HG02870 (cell line): ENCODE data around the gene ASAP3.
"Not testable (repeated sequence)": the region's sequence is repeated elsewhere in the genome, so short reads cannot be mapped to it uniquely, and the experiment has no call there.

ENCODE experiments used
- ATAC-seq: cut with Tn5 transposase; IDR thresholded peaks from one replicate; pipeline ENCODE4 v1.9.1; 2021; ENCODE audit warnings: mild to moderate bottlenecking, moderate library complexity; ENCODE audit not compliant: unreplicated experiment

The ASAP3 gene

DNA sequence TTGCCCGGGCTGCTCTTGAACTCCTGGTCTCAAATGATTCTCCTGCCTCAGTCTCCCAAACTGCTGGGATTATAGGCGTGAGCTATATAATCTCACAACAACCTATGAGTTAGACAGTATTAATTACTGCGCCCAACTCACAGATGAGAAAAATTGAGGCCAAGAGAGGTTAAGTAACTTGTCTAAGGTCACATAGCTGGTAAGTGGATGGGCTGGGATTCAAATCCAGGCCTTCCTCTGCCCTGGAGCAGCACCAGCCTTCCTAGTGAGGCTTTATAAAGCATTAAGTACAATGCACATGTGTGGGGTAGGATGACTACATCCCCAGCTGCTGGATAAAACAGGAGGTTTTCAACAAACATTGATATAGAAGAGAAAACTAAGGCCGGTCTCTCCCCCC lies 31.9 kb upstream of the ASAP3 start:
- ATAC-seq: no peak

- no peak for ATAC-seq
Observed at GRCh38 chr1:23514111-23514679, 30.2 kb upstream of the ASAP3 start.

DNA sequence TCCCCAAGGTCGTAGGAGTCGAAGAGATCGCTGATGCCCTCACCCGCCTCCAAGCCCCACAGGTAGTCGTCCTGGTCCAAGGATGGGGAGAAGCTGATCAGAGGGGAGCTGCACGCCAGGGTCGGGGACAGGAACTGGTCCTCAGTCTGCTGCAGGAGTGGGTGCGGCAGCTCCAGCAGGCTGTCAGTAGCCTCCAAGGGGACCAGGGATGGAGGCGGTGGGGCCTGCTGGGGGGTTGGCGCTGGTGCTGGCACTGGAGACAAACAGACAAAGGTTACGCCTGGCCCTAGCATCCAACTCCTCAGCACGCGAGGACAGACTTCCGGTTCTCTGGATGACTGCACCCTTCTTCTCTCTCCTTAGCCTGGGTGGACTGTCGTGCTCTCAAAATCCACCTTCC lies 25.9 kb upstream of the ASAP3 start:
- ATAC-seq: no peak

- ATAC-seq: no peak
Observed at GRCh38 chr1:23506376-23507107, 22.6 kb upstream of the ASAP3 start.

DNA sequence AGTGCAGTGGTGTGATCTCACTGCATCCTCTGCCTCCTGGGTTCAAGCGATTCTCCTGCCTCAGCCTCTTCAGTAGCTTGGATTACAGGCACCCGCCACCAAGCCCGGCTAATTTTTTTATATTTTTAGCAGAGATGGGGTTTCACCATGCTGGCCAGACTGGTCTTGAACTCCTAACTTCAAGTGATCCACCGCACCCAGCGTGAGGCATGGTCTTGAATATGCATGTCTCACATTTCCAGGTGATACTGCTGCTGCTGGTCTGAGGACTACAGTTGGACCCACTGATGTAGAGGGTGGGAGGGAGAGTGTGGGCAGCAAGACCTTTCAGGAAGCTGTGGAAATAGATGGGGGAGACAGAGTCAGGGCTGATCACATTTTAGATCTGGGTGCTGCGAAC lies 21.9 kb upstream of the ASAP3 start:
- no peak for ATAC-seq

DNA sequence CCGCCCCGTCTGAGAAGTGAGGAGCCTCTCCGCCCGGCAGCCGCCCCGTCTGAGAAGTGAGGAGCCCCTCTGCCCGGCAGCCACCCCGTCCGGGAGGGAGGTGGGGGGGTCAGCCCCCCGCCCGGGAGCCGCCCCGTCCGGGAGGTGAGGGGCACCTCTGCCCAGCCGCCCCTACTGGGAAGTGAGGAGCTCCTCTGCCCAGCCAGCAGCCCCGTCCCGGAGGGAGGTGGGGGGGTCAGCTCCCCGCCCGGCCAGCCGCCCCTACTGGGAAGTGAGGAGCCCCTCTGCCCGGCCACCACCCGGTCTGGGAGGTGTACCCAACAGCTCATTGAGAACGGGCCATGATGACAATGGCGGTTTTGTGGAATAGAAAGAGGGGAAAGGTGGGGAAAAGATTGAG lies 20.2 kb upstream of the ASAP3 start:
- not testable (repeated sequence) for ATAC-seq

GRCh38 chr1:23502951-23503350 lies 19.0 kb upstream of the ASAP3 start:
- ATAC-seq: no peak

DNA sequence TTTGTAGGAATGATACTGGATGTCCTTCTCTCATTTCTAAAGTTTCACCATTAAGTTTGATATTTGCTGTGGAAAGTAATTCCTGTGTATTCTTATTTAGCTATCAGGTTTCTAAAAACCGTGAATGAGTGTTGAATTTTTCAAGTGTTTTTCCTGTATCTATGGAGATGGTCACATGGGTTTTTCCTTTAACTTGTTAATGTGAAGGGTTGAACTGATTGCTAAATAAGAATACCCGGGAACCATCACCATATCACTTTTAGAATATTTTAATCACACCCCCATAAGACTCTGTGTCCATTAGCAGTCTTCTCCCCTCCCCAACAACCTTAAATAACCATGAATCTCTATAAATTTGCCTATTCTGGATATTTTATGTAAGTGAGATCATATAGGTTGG lies 16.5 kb upstream of the ASAP3 start:
- no peak for ATAC-seq

GRCh38 chr1:23497777-23498439 lies 13.9 kb upstream of the ASAP3 start:
- no peak for ATAC-seq

DNA sequence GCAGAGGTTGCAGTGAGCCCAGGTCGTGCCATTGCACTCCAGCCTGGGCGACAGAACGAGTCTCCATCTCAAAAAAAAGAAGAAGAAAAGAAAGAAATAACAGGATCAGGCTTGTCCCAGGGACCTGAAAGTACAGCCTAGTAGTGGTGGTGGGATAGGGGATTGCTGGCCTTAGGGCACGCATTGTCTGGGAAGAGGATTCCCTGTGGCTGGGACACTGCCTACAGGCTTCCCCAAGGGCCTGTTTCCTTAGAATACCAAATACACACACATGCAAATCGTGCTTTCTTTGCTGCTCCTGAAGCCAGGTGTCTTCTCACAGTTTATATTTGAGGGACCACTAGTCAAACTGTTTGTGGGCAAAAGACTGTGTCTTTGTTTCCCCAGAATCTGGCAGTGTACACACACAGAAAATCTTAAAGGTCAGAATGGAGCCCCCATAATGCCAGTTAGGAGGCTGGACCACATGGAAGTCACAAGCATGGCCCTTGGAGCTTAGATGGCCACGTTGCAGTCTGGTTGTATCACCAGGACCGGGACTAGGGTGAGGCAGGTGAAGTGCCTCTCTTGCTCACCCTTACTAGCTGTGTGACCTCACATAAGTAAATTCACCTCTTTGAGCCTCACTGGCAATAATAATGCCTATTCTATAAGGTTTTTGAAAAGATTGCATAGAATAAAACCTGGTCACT lies 12.7 kb upstream of the ASAP3 start:
- no peak for ATAC-seq

- not testable (repeated sequence) for ATAC-seq
Observed at GRCh38 chr1:23494836-23495235, 10.9 kb upstream of the ASAP3 start.

GRCh38 chr1:23492776-23493175 lies 8.8 kb upstream of the ASAP3 start:
- not testable (repeated sequence) for ATAC-seq

- no peak for ATAC-seq
Observed at GRCh38 chr1:23492132-23492720, 8.2 kb upstream of the ASAP3 start.

DNA sequence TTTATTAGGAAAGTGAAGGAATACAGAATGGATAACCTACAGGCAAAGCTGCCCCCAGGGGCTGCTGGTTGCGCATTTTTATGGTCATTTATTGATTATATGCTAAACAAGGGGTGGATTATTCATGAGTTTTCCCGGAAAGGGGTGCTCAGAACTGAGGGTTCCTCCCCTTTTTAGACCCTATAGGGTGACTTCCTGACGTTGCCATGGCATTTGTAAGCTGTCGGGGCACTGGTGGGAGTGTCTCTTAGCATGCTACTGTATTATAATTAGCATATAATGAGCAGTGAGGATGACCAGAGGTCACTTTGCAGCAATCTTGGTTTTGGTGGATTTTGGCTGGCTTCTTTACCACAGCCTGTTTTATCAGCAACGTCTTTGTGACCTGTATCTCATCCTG lies 5.9 kb upstream of the ASAP3 start:
- no peak for ATAC-seq

DNA sequence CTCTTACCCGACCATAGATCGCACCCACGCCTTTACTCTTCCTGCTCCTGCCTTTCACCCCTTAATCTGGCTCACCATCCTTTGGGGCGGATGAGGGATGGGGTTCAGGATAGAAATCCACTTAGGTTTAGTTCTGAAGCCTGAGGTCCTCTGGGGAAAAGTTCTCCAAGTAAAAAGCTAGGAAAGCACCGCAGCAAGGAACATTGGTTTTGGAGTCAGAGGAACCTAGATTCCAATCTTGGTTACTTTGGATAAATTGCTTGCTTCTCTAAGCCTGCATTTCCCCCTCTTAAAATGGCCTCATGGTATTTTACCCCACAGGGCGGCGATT lies 988 bp upstream of the ASAP3 start:
- no peak for ATAC-seq

GRCh38 chr1:23484253-23485001 lies 448 bp upstream of the ASAP3 start:
- ATAC-seq: no peak

GRCh38 chr1:23481904-23482303 lies 2.1 kb downstream of the ASAP3 start:
- no peak for ATAC-seq

DNA sequence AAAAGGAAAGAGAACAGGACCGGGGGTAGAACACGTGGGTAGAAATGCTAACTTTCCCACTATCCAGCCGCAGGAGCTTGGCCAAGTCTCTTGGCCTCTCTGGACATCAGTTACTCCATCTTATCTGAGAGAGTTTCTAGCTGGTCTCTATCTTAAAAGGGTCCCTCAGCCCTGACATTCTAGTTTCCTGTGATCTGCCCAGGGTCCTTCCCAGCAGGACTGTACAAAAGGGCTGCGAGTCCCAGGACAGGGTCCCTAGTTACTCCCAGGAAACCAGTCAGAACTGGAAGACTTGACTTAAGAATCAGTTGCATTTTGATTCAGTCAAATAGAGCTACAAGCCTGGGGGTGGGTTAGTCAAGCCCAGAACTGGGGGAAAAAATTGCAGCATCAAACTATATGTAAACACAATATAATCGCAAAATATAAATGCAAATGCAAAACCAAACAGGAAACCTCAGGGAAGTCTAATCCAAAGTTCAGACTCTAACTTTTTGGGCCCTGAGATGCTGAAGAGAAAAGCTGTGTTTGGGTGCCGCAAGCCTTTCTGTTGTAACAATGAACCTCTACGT lies 2.9 kb downstream of the ASAP3 start:
- no peak for ATAC-seq

DNA sequence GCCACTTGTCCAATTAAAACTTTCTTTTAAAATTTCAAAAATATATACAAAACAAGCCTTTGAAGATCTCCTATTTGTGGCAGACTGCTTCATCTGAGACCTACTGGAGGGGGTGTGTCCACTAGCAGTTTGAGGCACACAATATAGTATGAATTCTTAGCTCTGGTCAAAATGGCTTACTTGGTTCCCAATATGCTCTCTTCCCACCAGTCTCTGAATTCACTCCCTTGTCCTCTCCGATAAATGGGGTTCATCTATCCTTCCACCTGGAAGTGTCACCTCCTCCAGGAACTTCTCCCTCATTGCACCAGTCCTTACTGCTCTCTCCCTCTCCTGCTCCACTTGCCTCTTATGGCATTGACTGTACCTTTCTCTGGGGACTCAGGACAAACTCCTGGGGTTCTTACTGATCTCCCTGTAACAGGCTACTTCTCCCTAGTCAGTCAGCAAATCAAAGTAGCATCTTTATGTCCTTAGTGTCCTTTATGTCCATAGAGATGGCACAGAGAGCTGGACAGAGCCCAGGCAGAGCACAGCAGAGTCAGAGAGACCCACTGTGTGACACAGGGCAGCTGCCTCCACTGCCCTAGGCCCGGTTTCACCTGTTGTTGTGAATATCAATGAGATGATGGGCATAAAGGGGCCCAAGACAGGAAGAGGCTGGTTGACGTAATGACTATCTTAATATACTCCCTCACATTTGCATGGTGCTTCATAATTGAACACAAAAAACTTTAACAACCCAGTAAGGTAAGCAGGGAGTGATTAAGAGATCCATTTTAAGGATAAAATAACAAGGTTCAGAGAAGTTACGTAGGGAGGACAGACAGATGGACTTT lies 3.6 kb downstream of the ASAP3 start:
- ATAC-seq: no peak

GRCh38 chr1:23479666-23479941 lies 4.4 kb downstream of the ASAP3 start:
- ATAC-seq: no peak
